Smooth muscle cell of the brain vasculature (primary cell): ENCODE results near the gene BCAN.

Source experiments
- DNase-seq: peaks from one replicate; pipeline ENCODE4 v3.0.0-alpha.2; 2012; ENCODE audit warnings: low read depth, low spot score

The BCAN gene

GRCh38 chr1:156662005-156662799 is 20.3 kb downstream of the BCAN start:
- DNase-seq: no peak

- no peak for DNase-seq
These were observed 20.8 kb downstream of the BCAN start for GRCh38 chr1:156662800-156663055.

- no peak for DNase-seq
These were observed 21.3 kb downstream of the BCAN start for GRCh38 chr1:156663178-156663577.

- no peak for DNase-seq
These were observed 22.3 kb downstream of the BCAN start for GRCh38 chr1:156664046-156664766.

GRCh38 chr1:156664767-156665411 is 23.0 kb downstream of the BCAN start:
- no peak for DNase-seq

- DNase-seq: no peak
These were observed 23.6 kb downstream of the BCAN start for GRCh38 chr1:156665539-156665938.

- DNase-seq: no peak
These were observed 25.1 kb downstream of the BCAN start for GRCh38 chr1:156666862-156667609.

GRCh38 chr1:156667610-156667967 is 25.7 kb downstream of the BCAN start:
- no peak for DNase-seq

GRCh38 chr1:156667968-156668709 is 26.2 kb downstream of the BCAN start:
- no peak for DNase-seq

- DNase-seq: no peak
These were observed 27.1 kb downstream of the BCAN start for GRCh38 chr1:156668801-156669637.

- no peak for DNase-seq
These were observed 27.9 kb downstream of the BCAN start for GRCh38 chr1:156669794-156670193.

- DNase-seq: no peak
These were observed 28.4 kb downstream of the BCAN start for GRCh38 chr1:156670359-156670758.

GRCh38 chr1:156670791-156671190 is 28.9 kb downstream of the BCAN start:
- DNase-seq: no peak

- no peak for DNase-seq
These were observed 29.9 kb downstream of the BCAN start for GRCh38 chr1:156671804-156672203.

GRCh38 chr1:156673387-156674121 is 31.6 kb downstream of the BCAN start:
- no peak for DNase-seq

- no peak for DNase-seq
These were observed 33.5 kb downstream of the BCAN start for GRCh38 chr1:156675210-156676113.

- no peak for DNase-seq
These were observed 34.4 kb downstream of the BCAN start for GRCh38 chr1:156676114-156676819.
